Measurements from ENCODE around the gene AFF2. TPM values are rescaled to one million over a fixed set of nuclear protein-coding genes. Genes with fewer than 3 reads are reported as not detected.

The AFF2 gene
- polyA plus RNA-seq, 1 of the 3 experiments (the other 2 are of a cell fraction), result not detected

- Histone ChIP-seq H3K27ac (ENCODE audit: low read depth in 2 of 2, low read length in 1 of 2) (no peak overlapping the region), H3K4me1 (ENCODE audit: control insufficient read depth in 1 of 2, insufficient read depth in 2 of 2, low read depth in 1 of 2, low read length in 1 of 2) (no peaks in the 10 kb centered on the region), H3F3A (replicated peaks; ENCODE audit: insufficient read depth) (no peaks in the 10 kb centered on the region), H4K20me1 (ENCODE audit: insufficient read depth) (no peaks in the 10 kb centered on the region), H3K79me2 (ENCODE audit: insufficient read depth) (no peaks in the 10 kb centered on the region), H3K4me3 (ENCODE audit: low read depth in 2 of 2, low read length in 1 of 2) (no peak overlapping the region), H3K4me2 (no peak overlapping the region), H3K9me2 (no peaks in the 10 kb centered on the region), H2AFZ (ENCODE audit: low read depth) (no peak overlapping the region), H3K36me3 (replicated peaks in 1 of 2; ENCODE audit: control insufficient read depth in 1 of 2, insufficient read depth in 2 of 2, low read length in 1 of 2) (no peaks in the 10 kb centered on the region), H3K27me3 (ENCODE audit: insufficient read depth) (no peaks in the 10 kb centered on the region), H3K9me3 (no peaks in the 10 kb centered on the region), H3K9ac (no peak overlapping the region)
- TF ChIP-seq EP300 (IDR thresholded peaks at IDR 0.05; ENCODE audit: borderline replicate concordance in 1 of 2, low read depth in 1 of 2, low read length in 1 of 2) (no peak), FOXJ3 (CRISPR knock-in tag; IDR thresholded peaks at IDR 0.05) (no peak), TCF12 (IDR thresholded peaks at IDR 0.05) (no peak), SMC3 (IDR thresholded peaks at IDR 0.05; ENCODE audit: low read depth, low read length) (no peak), USF1 (IDR thresholded peaks at IDR 0.05; ENCODE audit: borderline replicate concordance, low read depth) (no peak), GATA2 (CRISPR knock-in tag; IDR thresholded peaks at IDR 0.05) (no peak), NRF1 (IDR thresholded peaks at IDR 0.05; ENCODE audit: low read depth, low read length) (no peak), TAF1 (IDR thresholded peaks at IDR 0.05; ENCODE audit: borderline replicate concordance, low read depth, low read length) (no peak), TEAD4 (IDR thresholded peaks at IDR 0.05; ENCODE audit: borderline replicate concordance, insufficient read depth) (no peak), NFIC (IDR thresholded peaks at IDR 0.05; ENCODE audit: borderline replicate concordance) (no peak), IRF3 (IDR thresholded peaks at IDR 0.05; ENCODE audit: low read depth, low read length) (no peak), RXRA (IDR thresholded peaks at IDR 0.05; ENCODE audit: borderline replicate concordance, low read depth) (no peak), POLR2AphosphoS5 (IDR thresholded peaks at IDR 0.05; ENCODE audit: low read depth, low read length) (no peak), FOSL2 (IDR thresholded peaks at IDR 0.05; ENCODE audit: borderline replicate concordance, low read depth) (no peak), CHD2 (IDR thresholded peaks at IDR 0.05; ENCODE audit: low read length, partially characterized antibody) (no peak), MXI1 (IDR thresholded peaks at IDR 0.05; ENCODE audit: low read depth, low read length) (no peak), MEF2A (IDR thresholded peaks at IDR 0.05; ENCODE audit: borderline replicate concordance, low read depth) (no peak)
- DNase-seq, result no peak
- CTCF ChIA-PET, result no interaction called here
- POLR2A ChIA-PET, result no interaction called here
- 2% methylated on average over 3 of the region's 3 CpGs for WGBS (ENCODE audit: low lambda C conversion rate)
Measured at GRCh38 chrX:148457279-148457678, 43.1 kb upstream of the AFF2 start.

GRCh38 chrX:148459343-148459742 lies 41.1 kb upstream of the AFF2 start:
- Histone ChIP-seq H3K79me2 (ENCODE audit: insufficient read depth) (no peaks in the 10 kb centered on the region), H3K4me2 (no peak overlapping the region), H2AFZ (ENCODE audit: low read depth) (no peak overlapping the region), H3K27me3 (ENCODE audit: insufficient read depth) (no peaks in the 10 kb centered on the region), H3K36me3 (replicated peaks in 1 of 2; ENCODE audit: control insufficient read depth in 1 of 2, insufficient read depth in 2 of 2, low read length in 1 of 2) (no peaks in the 10 kb centered on the region), H3K27ac (ENCODE audit: low read depth in 2 of 2, low read length in 1 of 2) (no peak overlapping the region), H3K9ac (no peak overlapping the region), H4K20me1 (ENCODE audit: insufficient read depth) (no peaks in the 10 kb centered on the region), H3K9me3 (no peaks in the 10 kb centered on the region), H3K4me1 (ENCODE audit: control insufficient read depth in 1 of 2, insufficient read depth in 2 of 2, low read depth in 1 of 2, low read length in 1 of 2) (no peaks in the 10 kb centered on the region), H3K9me2 (no peaks in the 10 kb centered on the region), H3K4me3 (ENCODE audit: low read depth in 2 of 2, low read length in 1 of 2) (no peak overlapping the region), H3F3A (replicated peaks; ENCODE audit: insufficient read depth) (no peaks in the 10 kb centered on the region)
- no peak for DNase-seq
- POLR2A ChIA-PET, result no interaction called here
- CTCF ChIA-PET, result no interaction called here
- 0% methylated on average over 4 of the region's 4 CpGs for WGBS (ENCODE audit: low lambda C conversion rate)
- no peak for TF ChIP-seq REST (IDR thresholded peaks at IDR 0.05; ENCODE audit: low read depth, low read length)
- no peak for TF ChIP-seq CHD2 (IDR thresholded peaks at IDR 0.05; ENCODE audit: low read length, partially characterized antibody)
- no peak for TF ChIP-seq FOSL2 (IDR thresholded peaks at IDR 0.05; ENCODE audit: borderline replicate concordance, low read depth)
- TF ChIP-seq ZBTB33 (IDR thresholded peaks at IDR 0.05; ENCODE audit: borderline replicate concordance, low read depth), result no peak
- no peak for TF ChIP-seq JUND (IDR thresholded peaks at IDR 0.05)
- no peak for TF ChIP-seq GABPA (IDR thresholded peaks at IDR 0.05; ENCODE audit: low read depth)
- TF ChIP-seq PBX3 (IDR thresholded peaks at IDR 0.05), result no peak

All from SK-N-SH (cell line).